ENCODE data around the gene JAML.

DNA sequence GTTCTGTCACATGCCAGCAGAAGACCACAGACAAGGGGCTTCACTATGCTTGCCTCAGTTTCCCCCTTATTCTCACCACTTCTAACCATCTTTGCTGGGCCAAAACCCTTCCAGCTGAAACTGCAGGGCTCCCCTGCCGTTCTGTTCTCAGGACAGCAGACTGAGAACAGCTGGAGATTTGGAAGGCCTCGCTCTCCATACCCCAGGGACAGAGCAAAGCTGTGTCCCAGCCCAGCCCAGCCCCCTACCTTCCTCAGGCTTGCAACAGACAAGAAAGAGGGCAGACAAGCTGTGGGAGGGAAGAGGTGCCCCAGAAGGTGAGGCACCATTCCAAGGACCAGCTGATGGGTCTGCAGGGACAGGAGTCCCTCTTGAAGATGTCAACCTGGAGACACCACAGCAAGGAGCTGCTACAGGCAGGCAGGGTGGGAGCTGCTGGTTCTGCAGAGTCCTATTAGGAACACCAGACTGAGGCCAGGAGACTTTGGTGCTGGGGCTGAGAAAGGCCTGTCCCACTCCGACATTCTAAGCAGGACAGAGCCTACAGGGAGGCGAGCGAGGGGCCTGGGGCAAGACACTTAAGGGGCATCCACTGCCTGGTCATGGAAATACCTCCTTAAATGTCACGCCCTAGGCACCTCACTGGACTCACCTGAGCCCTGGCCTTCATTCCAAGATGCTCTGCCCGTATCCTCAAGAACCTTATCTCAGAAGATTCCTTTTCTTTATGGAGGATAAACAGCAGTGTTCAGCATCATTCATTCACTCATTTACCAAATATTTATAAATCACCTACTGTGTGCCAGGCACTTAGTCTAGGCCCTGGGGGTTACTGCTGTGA lies 55.3 kb downstream of the JAML start:
- TF ChIP-seq SIX5 (IDR thresholded peaks at IDR 0.05; ENCODE audit: low read depth, low read length), result no peak
- no peak for TF ChIP-seq YY1 (IDR thresholded peaks at IDR 0.05; ENCODE audit: low read depth, low read length)
- TF ChIP-seq, protein P1, sequence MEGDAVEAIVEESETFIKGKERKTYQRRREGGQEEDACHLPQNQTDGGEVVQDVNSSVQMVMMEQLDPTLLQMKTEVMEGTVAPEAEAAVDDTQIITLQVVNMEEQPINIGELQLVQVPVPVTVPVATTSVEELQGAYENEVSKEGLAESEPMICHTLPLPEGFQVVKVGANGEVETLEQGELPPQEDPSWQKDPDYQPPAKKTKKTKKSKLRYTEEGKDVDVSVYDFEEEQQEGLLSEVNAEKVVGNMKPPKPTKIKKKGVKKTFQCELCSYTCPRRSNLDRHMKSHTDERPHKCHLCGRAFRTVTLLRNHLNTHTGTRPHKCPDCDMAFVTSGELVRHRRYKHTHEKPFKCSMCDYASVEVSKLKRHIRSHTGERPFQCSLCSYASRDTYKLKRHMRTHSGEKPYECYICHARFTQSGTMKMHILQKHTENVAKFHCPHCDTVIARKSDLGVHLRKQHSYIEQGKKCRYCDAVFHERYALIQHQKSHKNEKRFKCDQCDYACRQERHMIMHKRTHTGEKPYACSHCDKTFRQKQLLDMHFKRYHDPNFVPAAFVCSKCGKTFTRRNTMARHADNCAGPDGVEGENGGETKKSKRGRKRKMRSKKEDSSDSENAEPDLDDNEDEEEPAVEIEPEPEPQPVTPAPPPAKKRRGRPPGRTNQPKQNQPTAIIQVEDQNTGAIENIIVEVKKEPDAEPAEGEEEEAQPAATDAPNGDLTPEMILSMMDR (IDR thresholded peaks at IDR 0.05; ENCODE audit: control extremely low read depth in 1 of 3, insufficient read depth in 1 of 3, low read depth in 1 of 3, low read length in 3 of 3), result no peak
- TF ChIP-seq NRF1 (IDR thresholded peaks at IDR 0.05; ENCODE audit: low read depth, low read length), result no peak
- TF ChIP-seq SRF (IDR thresholded peaks at IDR 0.05; ENCODE audit: low read depth, low read length), result no peak
- no peak for TF ChIP-seq CHD2 (IDR thresholded peaks at IDR 0.05; ENCODE audit: low read length)
- TF ChIP-seq SIRT6 (IDR thresholded peaks at IDR 0.05; ENCODE audit: low read length), result no peak

Measured in H1 (cell line).